ENCODE measurements around the gene ADARB1. TPM values are rescaled to one million over a fixed set of nuclear protein-coding genes. Genes with fewer than 3 reads are reported as not detected.

The ADARB1 gene
- polyA plus RNA-seq, 1 experiment = 25.3 TPM

DNA sequence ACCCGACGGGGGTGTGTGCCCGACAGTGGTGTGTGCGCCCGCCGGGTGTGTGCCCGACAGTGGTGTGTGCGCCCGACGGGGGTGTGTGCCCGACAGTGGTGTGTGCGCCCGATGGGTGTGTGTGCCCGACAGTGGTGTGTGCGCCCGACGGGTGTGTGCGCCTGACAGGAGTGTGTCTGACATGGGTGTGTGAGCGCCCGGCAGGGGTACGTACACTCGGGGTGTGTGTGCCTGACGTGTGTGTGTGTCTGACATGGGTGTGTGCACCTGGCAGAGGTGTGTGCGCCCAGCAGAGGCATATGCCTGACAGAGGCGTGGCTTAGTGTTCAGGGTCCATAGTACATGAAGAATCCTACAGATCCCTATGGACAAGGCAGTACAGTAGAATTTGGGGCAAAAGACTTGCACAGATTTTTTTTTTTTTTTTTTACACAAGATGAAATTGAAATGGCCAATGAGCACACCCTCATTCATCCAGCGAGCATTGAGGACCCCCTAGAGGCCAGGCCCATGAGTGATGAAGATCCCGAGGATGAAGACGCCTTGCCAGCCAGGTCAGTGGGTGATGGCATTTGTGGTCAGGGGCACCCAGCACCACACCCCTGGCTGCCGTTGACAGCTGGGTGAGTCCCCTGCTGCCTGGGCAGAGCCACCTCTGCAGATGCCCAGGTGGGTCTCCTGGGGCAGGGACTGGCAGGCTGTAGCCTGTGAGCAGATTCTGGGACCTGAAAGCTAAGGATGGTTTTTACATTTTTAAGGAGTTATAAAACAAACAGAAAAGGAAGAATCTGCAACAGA is 60.1 kb downstream of the ADARB1 start:
- ChIA-PET POLR2A (no interaction called here), CTCF (interaction anchor here (0.7 kb wide), 1 partner anchor 184 kb away, joined by 3 read pairs; no protein-coding TSS in a partner anchor)
- H3K9me3 ChIP-seq (ENCODE audit: control insufficient read depth, insufficient read depth, low read length) = no peaks in the 10 kb centered on the region
- no peak overlapping the region for H3K4me3 ChIP-seq (ENCODE audit: low read depth, low read length)
- H3K27me3 ChIP-seq (ENCODE audit: control insufficient read depth, insufficient read depth, low read length) = no peaks in the 10 kb centered on the region
- H3K27ac ChIP-seq (ENCODE audit: low read depth, low read length) = no peak overlapping the region
- DNase-seq (ENCODE audit: low read depth, low spot score) = no peak
- no peak for TF ChIP-seq CTCF (IDR thresholded peaks at IDR 0.05; ENCODE audit: low read depth, low read length)

DNA sequence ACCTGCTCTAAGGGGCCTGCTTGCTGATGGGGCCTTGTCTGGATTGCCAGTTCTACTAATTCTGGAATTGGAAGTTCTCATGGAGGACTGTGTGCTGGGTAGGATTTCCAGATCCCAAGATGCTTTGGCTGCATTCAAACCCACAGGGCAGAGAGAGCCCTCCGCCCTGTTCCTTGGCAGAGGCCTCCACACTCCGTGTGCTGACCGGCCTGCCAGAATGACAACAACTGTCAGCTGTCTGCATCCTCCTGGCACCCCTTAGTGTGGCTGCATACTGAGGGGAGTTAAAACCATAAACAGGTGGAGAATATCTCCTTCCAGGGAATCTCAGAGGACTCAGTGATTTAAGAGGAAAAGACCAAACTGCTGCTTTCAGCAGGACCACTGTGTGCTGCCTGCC is 60.7 kb downstream of the ADARB1 start:
- CTCF ChIA-PET = interaction anchor here (0.7 kb wide), 1 partner anchor 185 kb away, joined by 3 read pairs; no protein-coding TSS in a partner anchor
- POLR2A ChIA-PET = no interaction called here
- DNase-seq (ENCODE audit: low read depth, low spot score) = no peak
- Histone ChIP-seq H3K9me3 (ENCODE audit: control insufficient read depth, insufficient read depth, low read length) (no peaks in the 10 kb centered on the region), H3K27ac (ENCODE audit: low read depth, low read length) (no peak overlapping the region), H3K27me3 (ENCODE audit: control insufficient read depth, insufficient read depth, low read length) (no peaks in the 10 kb centered on the region), H3K4me3 (ENCODE audit: low read depth, low read length) (no peak overlapping the region)
- TF ChIP-seq CTCF (IDR thresholded peaks at IDR 0.05; ENCODE audit: low read depth, low read length) = no peak

- no peaks in the 10 kb centered on the region for H3K27me3 ChIP-seq (ENCODE audit: control insufficient read depth, insufficient read depth, low read length)
- H3K4me3 ChIP-seq (ENCODE audit: low read depth, low read length) = no peak overlapping the region
- ChIA-PET POLR2A (no interaction called here), CTCF (interaction anchor here (1.1 to 7.7 kb wide), 7 partner anchors 7 to 336 kb away, joined by 3 to 202 read pairs (median 30); no protein-coding TSS in a partner anchor)
- H3K27ac ChIP-seq (ENCODE audit: low read depth, low read length) = no peak overlapping the region
- no peak for TF ChIP-seq CTCF (IDR thresholded peaks at IDR 0.05; ENCODE audit: low read depth, low read length)
- no peaks in the 10 kb centered on the region for H3K9me3 ChIP-seq (ENCODE audit: control insufficient read depth, insufficient read depth, low read length)
- no peak for DNase-seq (ENCODE audit: low read depth, low spot score)
These were observed 61.5 kb downstream of the ADARB1 start for GRCh38 chr21:45135868-45136267.

- ChIA-PET POLR2A (interaction anchor here (0.7 to 1.2 kb wide), 4 partner anchors 174 to 335 kb away, joined by 3 to 6 read pairs (median 3); partner anchors contain the start of gene UBE2G2), CTCF (interaction anchor here (0.6 to 7.7 kb wide), 33 partner anchors 8 to 343 kb away, joined by 3 to 202 read pairs (median 5); partner anchors contain the start of genes POFUT2 and SLX9)
- Histone ChIP-seq H3K4me3 (ENCODE audit: low read depth, low read length) (no peak overlapping the region), H3K9me3 (ENCODE audit: control insufficient read depth, insufficient read depth, low read length) (no peaks in the 10 kb centered on the region), H3K27ac (ENCODE audit: low read depth, low read length) (peak overlapping the region; percentile 41), H3K27me3 (ENCODE audit: control insufficient read depth, insufficient read depth, low read length) (no peaks in the 10 kb centered on the region)
- DNase-seq (ENCODE audit: low read depth, low spot score) = no peak
- TF ChIP-seq CTCF (IDR thresholded peaks at IDR 0.05; ENCODE audit: low read depth, low read length) = no peak
These were observed 62.1 kb downstream of the ADARB1 start for GRCh38 chr21:45136500-45136899.

All from AG04450 (cell line).